GM23248 (cell line): Measurements from ENCODE around the gene GCK. TPM values are rescaled to one million over a fixed set of nuclear protein-coding genes. Genes with fewer than 3 reads are reported as not detected.
A peak's percentile ranks its signal among the peaks of the same experiment; 100 is the strongest.

Experiments
- DNase-seq: peaks from one replicate; pipeline ENCODE4 v3.0.0-alpha.2; 2015
- H2AFZ ChIP-seq: fragments of 200-600 bp; sonication (generic); 2 replicates; pipeline ENCODE4 v1.6.1; 2016; ENCODE audit warnings: antibody characterized with exemption
- H3F3A ChIP-seq: fragments of 200-600 bp; sonication (generic); 2 replicates; pipeline ENCODE4 v1.6.1; 2016; ENCODE audit warnings: mild to moderate bottlenecking, antibody characterized with exemption, mixed run types; ENCODE audit not compliant: insufficient read depth
- H3K27ac ChIP-seq: fragments of 200-600 bp; sonication (generic); 2 replicates; pipeline ENCODE4 v1.5.1; 2016; ENCODE audit warnings: mild to moderate bottlenecking
- H3K27me3 ChIP-seq: fragments of 200-600 bp; sonication (generic); replicated peaks from 2 replicates; pipeline ENCODE4 v1.6.1; 2016; ENCODE audit warnings: mild to moderate bottlenecking; ENCODE audit not compliant: insufficient read depth
- H3K36me3 ChIP-seq: fragments of 200-600 bp; sonication (generic); 2 replicates; pipeline ENCODE4 v1.6.1; 2016; ENCODE audit warnings: low read depth, mild to moderate bottlenecking
- H3K4me1 ChIP-seq: fragments of 200-600 bp; sonication (generic); 2 replicates; pipeline ENCODE4 v1.6.1; 2016; ENCODE audit warnings: mild to moderate bottlenecking; ENCODE audit not compliant: insufficient read depth
- H3K4me2 ChIP-seq: fragments of 200-600 bp; sonication (generic); one replicate; pipeline ENCODE4 v1.6.1; 2016; ENCODE audit warnings: mild to moderate bottlenecking; ENCODE audit not compliant: unreplicated experiment
- H3K4me3 ChIP-seq: fragments of 200-600 bp; sonication (generic); 2 replicates; pipeline ENCODE4 v1.5.1; 2016; ENCODE audit warnings: mild to moderate bottlenecking
- H3K79me2 ChIP-seq: fragments of 200-600 bp; sonication (generic); 2 replicates; pipeline ENCODE4 v1.6.1; 2016; ENCODE audit warnings: mild to moderate bottlenecking; ENCODE audit not compliant: insufficient read depth
- H3K9ac ChIP-seq: fragments of 200-600 bp; sonication (generic); 2 replicates; pipeline ENCODE4 v1.6.1; 2016; ENCODE audit warnings: mild to moderate bottlenecking
- H3K9me2 ChIP-seq: fragments of 200-600 bp; sonication (generic); 2 replicates; pipeline ENCODE4 v1.6.1; 2016; ENCODE audit warnings: mixed run types, mild to moderate bottlenecking, moderate library complexity; ENCODE audit not compliant: insufficient read depth
- H3K9me3 ChIP-seq: fragments of 200-600 bp; sonication (generic); one replicate; pipeline ENCODE4 v1.6.1; 2017; ENCODE audit warnings: low read depth
- H4K20me1 ChIP-seq: fragments of 200-600 bp; sonication (generic); 2 replicates; pipeline ENCODE4 v1.6.0; 2016; ENCODE audit not compliant: insufficient read depth
- EZH2 ChIP-seq: fragments of 200-600 bp; sonication (generic); IDR thresholded peaks from 2 replicates; pipeline ENCODE4 v1.6.1; 2018; ENCODE audit warnings: antibody characterized with exemption, mild to moderate bottlenecking; ENCODE audit not compliant: insufficient read depth, poor library complexity, severe bottlenecking
- EZH2phosphoT487 ChIP-seq: fragments of 200-600 bp; sonication (generic); IDR thresholded peaks from 2 replicates; pipeline ENCODE4 v1.6.1; 2018; ENCODE audit warnings: antibody characterized with exemption, moderate library complexity, mild to moderate bottlenecking, low read depth; ENCODE audit not compliant: insufficient read depth
- WGBS, 2 experiments: methylation state at CpG; one replicate each; pipeline ENCODE4 v1.1.6; 2015 to 2017; ENCODE audit warnings: low lambda C conversion rate in 2 of 2, low coverage in 1 of 2; ENCODE audit errors: missing lambda C conversion rate in 2 of 2; 5-methylcytosine and 5-hydroxymethylcytosine counted together
- in situ Hi-C: fragments of 300-500 bp; cut with MboI; formaldehyde crosslinking; loops from 2 replicates; pipeline ENCODE4 v1.15.0; 2020
- polyA plus RNA-seq: library from polyadenylated mRNA; unstranded; fragments of >200 nt; fragmentation: Nextera tagmentation; extraction: Ambion mirVana; gene quantifications from 2 replicates; pipeline ENCODE4 v1.2.1, GENCODE V29; 2016
- total RNA-seq: library from RNA; depleted of rRNA; stranded (reverse); fragments of >200 nt; shearing (Covaris generic); gene quantifications from 2 replicates; pipeline ENCODE4 v1.2.3, GENCODE V29; 2014

The GCK gene
- total and polyA plus RNA-seq, 2 experiments from 2014 or later, result 0.11 to 0.23 TPM

DNA sequence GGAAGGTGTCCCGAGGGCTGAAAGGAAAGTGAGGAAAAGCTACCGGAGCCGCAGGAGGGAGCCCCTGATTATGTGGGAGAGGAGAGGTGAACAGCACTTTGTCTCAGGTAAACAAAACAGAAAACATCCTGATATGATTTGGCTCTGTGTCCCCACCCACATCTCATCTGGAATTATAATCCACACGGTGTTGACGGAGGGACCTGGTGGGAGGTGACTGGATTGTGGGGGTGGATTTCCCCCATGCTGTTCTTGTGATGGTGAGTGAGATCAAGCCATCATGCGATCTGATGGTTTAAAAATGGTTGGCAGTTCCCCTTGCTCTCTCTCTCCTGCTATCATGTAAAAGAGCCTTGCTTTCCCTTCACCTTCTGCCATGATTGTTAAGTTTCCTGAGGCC, 68.8 kb downstream of the GCK start:
- H3K4me3 ChIP-seq, result no peak overlapping the region
- WGBS, 2 experiments, result 93 to 99% methylated on average over 6 of the region's 6 CpGs
- no peak overlapping the region for H2AFZ ChIP-seq
- H4K20me1 ChIP-seq, result no peaks in the 10 kb centered on the region
- no peaks in the 10 kb centered on the region for H3K9me3 ChIP-seq
- H3K4me1 ChIP-seq, result peaks cover 10% of the 10 kb centered on the region; the same call in 1 of the 2 replicates
- no peak overlapping the region for H3K4me2 ChIP-seq
- H3K36me3 ChIP-seq, result peaks cover 4% of the 10 kb centered on the region; the same call in 1 of the 2 replicates
- in situ Hi-C loops, result no loop called here
- H3K79me2 ChIP-seq, result peaks cover 37% of the 10 kb centered on the region
- DNase-seq, result no peak
- TF ChIP-seq EZH2, result no peak
- TF ChIP-seq EZH2phosphoT487, result no peak
- no peak overlapping the region for H3K27ac ChIP-seq
- H3F3A ChIP-seq, result no peaks in the 10 kb centered on the region
- no peak overlapping the region for H3K9ac ChIP-seq
- H3K9me2 ChIP-seq, result no peaks in the 10 kb centered on the region
- no peaks in the 10 kb centered on the region for H3K27me3 ChIP-seq

- no peak for TF ChIP-seq EZH2phosphoT487
- TF ChIP-seq EZH2, result no peak
- Histone ChIP-seq H3K9ac (no peak overlapping the region), H3F3A (no peaks in the 10 kb centered on the region), H3K36me3 (peaks cover 4% of the 10 kb centered on the region; the same call in 1 of the 2 replicates), H3K79me2 (peaks cover 37% of the 10 kb centered on the region), H3K4me1 (peaks cover 10% of the 10 kb centered on the region; the same call in 1 of the 2 replicates), H3K9me3 (no peaks in the 10 kb centered on the region), H2AFZ (no peak overlapping the region), H3K4me2 (no peak overlapping the region), H3K27ac (no peak overlapping the region), H3K4me3 (no peak overlapping the region), H4K20me1 (no peaks in the 10 kb centered on the region), H3K27me3 (no peaks in the 10 kb centered on the region), H3K9me2 (no peaks in the 10 kb centered on the region)
- no peak for DNase-seq
- WGBS, 2 experiments, result 97 to 99% methylated on average over 8 of the region's 8 CpGs
- in situ Hi-C loops, result no loop called here
These were observed 69.3 kb downstream of the GCK start for GRCh38 chr7:44119829-44120380.

DNA sequence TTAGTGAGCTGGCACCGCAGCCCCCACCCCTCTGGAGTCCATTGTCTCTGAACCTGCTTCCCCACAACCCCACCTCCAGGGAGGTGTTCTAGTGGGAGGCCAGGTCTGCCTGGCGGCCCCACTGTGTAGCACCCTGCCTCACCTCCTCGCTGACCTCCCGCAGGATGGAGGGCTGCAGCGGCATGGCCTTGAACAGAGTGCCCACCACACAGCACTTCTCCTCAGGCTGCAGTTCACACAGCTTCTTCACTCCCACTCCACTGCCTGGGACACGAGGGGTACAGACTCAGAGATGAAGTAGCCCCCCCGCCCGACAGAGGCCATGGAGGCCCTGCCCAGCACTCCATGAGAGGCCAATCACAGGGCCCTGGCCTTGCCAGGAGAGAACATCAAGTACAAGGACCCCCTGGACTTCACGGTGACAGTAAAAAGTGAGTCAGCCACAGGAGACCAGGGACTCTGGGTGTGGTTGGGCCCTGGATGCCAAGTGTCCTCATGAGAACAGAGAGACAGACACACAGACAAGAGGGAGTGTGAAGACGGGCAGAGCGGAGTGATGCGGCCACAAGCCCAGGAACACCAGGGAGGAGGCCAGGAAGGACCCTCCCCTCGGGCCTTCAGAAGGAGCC, 71.3 kb downstream of the GCK start:
- H3K4me3 ChIP-seq, result no peak overlapping the region
- DNase-seq, result peak; percentile 32
- peaks cover 37% of the 10 kb centered on the region for H3K79me2 ChIP-seq
- H3K4me1 ChIP-seq, result peaks cover 10% of the 10 kb centered on the region; the same call in 1 of the 2 replicates
- no peak overlapping the region for H2AFZ ChIP-seq
- H3K36me3 ChIP-seq, result peaks cover 4% of the 10 kb centered on the region; the same call in 1 of the 2 replicates
- 63% methylated on average over 13 of the region's 13 CpGs for WGBS, 2 experiments
- H3K27me3 ChIP-seq, result no peaks in the 10 kb centered on the region
- in situ Hi-C loops, result no loop called here
- no peaks in the 10 kb centered on the region for H3K9me3 ChIP-seq
- no peaks in the 10 kb centered on the region for H3K9me2 ChIP-seq
- TF ChIP-seq EZH2phosphoT487, result no peak
- TF ChIP-seq EZH2, result no peak
- no peak overlapping the region for H3K4me2 ChIP-seq
- no peak overlapping the region for H3K9ac ChIP-seq
- no peaks in the 10 kb centered on the region for H3F3A ChIP-seq
- H3K27ac ChIP-seq, result no peak overlapping the region
- H4K20me1 ChIP-seq, result no peaks in the 10 kb centered on the region

DNA sequence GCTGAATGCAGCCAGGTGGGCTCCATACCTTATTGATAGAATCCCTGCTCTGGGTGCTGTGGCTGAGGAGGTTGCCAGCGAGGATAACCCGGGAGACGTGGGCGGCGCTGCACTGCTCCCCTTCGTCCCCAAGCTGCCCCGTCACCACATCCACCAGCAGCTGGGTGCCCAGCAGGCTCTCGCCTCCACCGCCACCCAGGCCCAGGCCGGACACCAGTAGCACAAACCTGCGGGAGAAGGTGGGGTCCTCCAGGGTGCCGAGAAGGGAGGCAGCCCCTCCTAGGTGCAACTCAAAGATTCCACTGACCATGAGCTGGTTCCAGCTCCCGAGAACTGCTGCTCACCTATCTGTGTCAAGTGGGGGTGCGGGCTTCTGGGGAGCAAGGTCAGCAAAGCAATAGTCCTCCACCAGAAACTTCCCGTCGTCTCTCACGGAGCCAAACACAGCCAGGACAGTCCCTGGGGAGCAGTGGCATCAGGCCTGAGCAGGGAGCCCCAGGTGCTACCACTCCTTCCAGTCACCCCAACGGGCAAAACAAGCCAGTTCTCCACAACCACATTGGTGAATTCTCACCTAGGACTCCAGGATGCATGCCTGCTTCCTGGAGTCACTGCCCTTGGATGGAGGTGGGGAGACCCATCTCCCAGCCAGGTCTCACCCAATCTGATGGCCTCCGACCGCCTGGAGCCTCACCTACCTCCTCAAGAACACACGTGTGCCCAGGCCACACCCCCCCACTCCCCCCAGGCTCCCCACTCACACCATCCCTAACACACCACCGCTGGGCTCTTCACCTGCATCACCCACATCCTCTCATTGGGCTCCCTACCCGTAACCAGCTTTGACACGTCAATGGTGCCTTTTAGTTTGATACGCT, 72.2 kb downstream of the GCK start:
- no peaks in the 10 kb centered on the region for H3K9me3 ChIP-seq
- H3K4me1 ChIP-seq, result 0 out of 2 replicates have a peak, but pooled peaks cover 2% of the 10 kb centered on the region
- H3K4me3 ChIP-seq, result no peak overlapping the region
- DNase-seq, result no peak
- H3K27ac ChIP-seq, result no peak overlapping the region
- no peaks in the 10 kb centered on the region for H3F3A ChIP-seq
- H2AFZ ChIP-seq, result no peak overlapping the region
- peaks cover 28% of the 10 kb centered on the region for H3K79me2 ChIP-seq
- no peak overlapping the region for H3K9ac ChIP-seq
- no peaks in the 10 kb centered on the region for H3K27me3 ChIP-seq
- TF ChIP-seq EZH2phosphoT487 (no peak), EZH2 (no peak)
- in situ Hi-C loops, result no loop called here
- WGBS, 2 experiments, result 87 to 89% methylated on average over 25 of the region's 25 CpGs
- H3K36me3 ChIP-seq, result peaks cover 4% of the 10 kb centered on the region; the same call in 1 of the 2 replicates
- H3K4me2 ChIP-seq, result no peak overlapping the region
- no peaks in the 10 kb centered on the region for H4K20me1 ChIP-seq
- H3K9me2 ChIP-seq, result no peaks in the 10 kb centered on the region
